Measurements from ENCODE around the gene ADAM12.

DNA sequence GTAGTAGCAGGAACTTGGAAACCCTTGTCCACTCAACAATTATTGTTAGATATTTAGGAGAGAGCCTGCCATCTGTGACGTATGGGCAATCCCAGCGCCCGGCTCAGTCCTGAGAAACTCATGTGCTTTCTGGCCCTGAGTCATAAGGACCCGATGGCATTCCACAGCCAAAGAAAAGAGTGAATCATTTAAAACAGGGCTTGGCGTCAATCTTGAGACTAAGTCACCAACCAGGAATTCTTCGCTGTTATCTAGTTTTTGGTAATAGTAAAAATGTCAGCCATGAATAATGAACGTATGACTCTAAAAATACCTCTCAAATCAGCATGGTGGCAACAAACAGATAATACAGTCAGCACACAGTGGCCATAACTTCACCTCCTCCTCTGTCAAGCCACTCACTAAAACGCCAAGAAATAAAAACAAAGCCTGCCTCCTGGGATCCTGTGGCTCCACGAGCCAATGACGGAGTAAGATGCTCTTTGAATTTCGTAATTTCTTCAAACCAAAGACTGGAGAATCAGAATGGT, 140.8 kb downstream of the ADAM12 start:
- TF ChIP-seq, protein P1, sequence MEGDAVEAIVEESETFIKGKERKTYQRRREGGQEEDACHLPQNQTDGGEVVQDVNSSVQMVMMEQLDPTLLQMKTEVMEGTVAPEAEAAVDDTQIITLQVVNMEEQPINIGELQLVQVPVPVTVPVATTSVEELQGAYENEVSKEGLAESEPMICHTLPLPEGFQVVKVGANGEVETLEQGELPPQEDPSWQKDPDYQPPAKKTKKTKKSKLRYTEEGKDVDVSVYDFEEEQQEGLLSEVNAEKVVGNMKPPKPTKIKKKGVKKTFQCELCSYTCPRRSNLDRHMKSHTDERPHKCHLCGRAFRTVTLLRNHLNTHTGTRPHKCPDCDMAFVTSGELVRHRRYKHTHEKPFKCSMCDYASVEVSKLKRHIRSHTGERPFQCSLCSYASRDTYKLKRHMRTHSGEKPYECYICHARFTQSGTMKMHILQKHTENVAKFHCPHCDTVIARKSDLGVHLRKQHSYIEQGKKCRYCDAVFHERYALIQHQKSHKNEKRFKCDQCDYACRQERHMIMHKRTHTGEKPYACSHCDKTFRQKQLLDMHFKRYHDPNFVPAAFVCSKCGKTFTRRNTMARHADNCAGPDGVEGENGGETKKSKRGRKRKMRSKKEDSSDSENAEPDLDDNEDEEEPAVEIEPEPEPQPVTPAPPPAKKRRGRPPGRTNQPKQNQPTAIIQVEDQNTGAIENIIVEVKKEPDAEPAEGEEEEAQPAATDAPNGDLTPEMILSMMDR (IDR thresholded peaks at IDR 0.05), result no peak
- no peak for TF ChIP-seq POLR2AphosphoS5 (IDR thresholded peaks at IDR 0.05)
- TF ChIP-seq POLR2A (IDR thresholded peaks at IDR 0.05), result no peak
- TF ChIP-seq EP300 (IDR thresholded peaks at IDR 0.05), result no peak

Measured in suprapubic skin (tissue), 4 donors.